ENCODE data around the gene OASL. TPM values are rescaled to one million over a fixed set of nuclear protein-coding genes. Genes with fewer than 3 reads are reported as not detected.

OASL gene
- total RNA-seq, 4 donors from 2014 or later: 2.4 to 9.7 (median 6.6) TPM

GRCh38 chr12:121018860-121019617 lies 20.0 kb downstream of the OASL start:
- 84 to 87% methylated on average over 2 of the region's 2 CpGs for WGBS, 2 donors
- DNase-seq: no peak
- intact Hi-C loops (cut with DNase I): no loop called here

GRCh38 chr12:121017966-121018491 lies 21.0 kb downstream of the OASL start:
- no peak overlapping the region for H3K4me3 ChIP-seq
- no peaks in the 10 kb centered on the region for H3K9me3 ChIP-seq
- intact Hi-C loops (cut with DNase I): no loop called here
- DNase-seq: no peak
- no peak overlapping the region for H3K27ac ChIP-seq
- H3K4me1 ChIP-seq: peaks cover 7 to 14% (median 12%) of the 10 kb centered on the region in 3 donors
- H3K36me3 ChIP-seq: peaks cover 0 to 8% (median 0%) of the 10 kb centered on the region in 3 donors
- WGBS, 2 donors: 82 to 85% methylated on average over 13 to 15 of the region's 15 CpGs
- H3K27me3 ChIP-seq: no peaks in the 10 kb centered on the region
- no peak for TF ChIP-seq POLR2A (IDR thresholded peaks at IDR 0.05)

More at GRCh38 chr12:121018860-121019617, 20.0 kb downstream of the OASL start:
- Histone ChIP-seq H3K4me3 (no peak overlapping the region), H3K9me3 (no peaks in the 10 kb centered on the region), H3K4me1 (peaks cover 7 to 14% (median 12%) of the 10 kb centered on the region in 3 donors), H3K27me3 (no peaks in the 10 kb centered on the region), H3K36me3 (no peaks in the 10 kb centered on the region), H3K27ac (no peak overlapping the region)
- TF ChIP-seq POLR2A (IDR thresholded peaks at IDR 0.05) (no peak), CTCF (IDR thresholded peaks at IDR 0.05) (no peak)

- Histone ChIP-seq H3K4me1 (peaks cover 7 to 14% (median 12%) of the 10 kb centered on the region in 3 donors), H3K27ac (peak within 1 kb of the TSS; percentile 74 to 87 (median 83)), H3K27me3 (no peaks in the 10 kb centered on the region), H3K4me3 (peak within 1 kb of the TSS; percentile 78 to 96 (median 89)), H3K9me3 (no peaks in the 10 kb centered on the region), H3K36me3 (peaks cover 0 to 24% (median 0%) of the 10 kb centered on the region in 3 donors)
- peak in 1 of 6 experiments; percentile 43 for TF ChIP-seq CTCF (IDR thresholded peaks at IDR 0.05)
- TF ChIP-seq POLR2A (IDR thresholded peaks at IDR 0.05): peak in 1 of 4 donors; percentile 40
- peak; percentile 66 for DNase-seq
- intact Hi-C loops (cut with DNase I): no loop called here
- 0 to 3% methylated on average over 19 to 30 of the region's 34 CpGs for WGBS, 2 donors
Measured at GRCh38 chr12:121015825-121016766, 22.9 kb downstream of the OASL start, which contains the start of gene C12orf43. TSS of gene C12orf43 (minus strand) at chr12:121016487. CDS start at chr12:121016474, 13 bp downstream.

- Histone ChIP-seq H3K9me3 (no peaks in the 10 kb centered on the region), H3K4me3 (no peak overlapping the region), H3K36me3 (peaks cover 0 to 47% (median 13%) of the 10 kb centered on the region in 3 donors), H3K27me3 (no peaks in the 10 kb centered on the region), H3K27ac (no peak overlapping the region), H3K4me1 (peaks cover 12 to 24% (median 19%) of the 10 kb centered on the region in 3 donors)
- DNase-seq: no peak
- WGBS, 2 donors: 81 to 84% methylated on average over 3 of the region's 3 CpGs
- intact Hi-C loops (cut with DNase I): no loop called here
- TF ChIP-seq POLR2A (IDR thresholded peaks at IDR 0.05) (no peak), CTCF (IDR thresholded peaks at IDR 0.05) (peak in 1 of 6 experiments; percentile 13)
Measured at GRCh38 chr12:121013715-121014114, 25.3 kb downstream of the OASL start.

- intact Hi-C loops (cut with DNase I): no loop called here
- TF ChIP-seq CTCF (IDR thresholded peaks at IDR 0.05) (no peak), POLR2A (IDR thresholded peaks at IDR 0.05) (no peak)
- Histone ChIP-seq H3K27ac (no peak overlapping the region), H3K36me3 (peaks cover 0 to 64% (median 13%) of the 10 kb centered on the region in 3 donors), H3K9me3 (no peaks in the 10 kb centered on the region), H3K4me1 (peaks cover 12 to 35% (median 19%) of the 10 kb centered on the region in 3 donors), H3K27me3 (no peaks in the 10 kb centered on the region), H3K4me3 (no peak overlapping the region)
- DNase-seq: no peak
- 78 to 88% methylated on average over 6 of the region's 6 CpGs for WGBS, 2 donors
Measured at GRCh38 chr12:121011820-121012219, 27.2 kb downstream of the OASL start.
